Thoracic aorta (tissue), 2 donors: ENCODE results near the gene WDR18. TPM values are rescaled to one million over a fixed set of nuclear protein-coding genes. Genes with fewer than 3 reads are reported as not detected.

Experiments
- ATAC-seq: fragments of 150-250 bp; one replicate; pipeline ENCODE4 v1.8.0; 2017; ENCODE audit warnings: low read depth; ENCODE audit not compliant: insufficient number of reproducible peaks, low FRiP score
- DNase-seq: peaks from one replicate; pipeline ENCODE4 v3.0.0-alpha.2; 2020; ENCODE audit warnings: low spot score
- H3K27ac ChIP-seq, 2 donors: fragments of 200-600 bp; sonication (generic); 1 replicate in 1 of 2; 2 replicates in 1 of 2; pipeline ENCODE4 v1.5.1; 2016; ENCODE audit warnings: mild to moderate bottlenecking in 2 of 2, moderate library complexity in 2 of 2
- H3K27me3 ChIP-seq: fragments of 200-600 bp; sonication (generic); replicated peaks from 2 replicates; pipeline ENCODE4 v1.6.0; 2016; ENCODE audit warnings: mild to moderate bottlenecking; ENCODE audit not compliant: insufficient read depth
- H3K36me3 ChIP-seq: fragments of 200-600 bp; sonication (generic); one replicate; pipeline ENCODE4 v1.5.1; 2016
- H3K4me1 ChIP-seq, 2 donors: fragments of 200-600 bp; sonication (generic); 1 replicate in 1 of 2; 2 replicates in 1 of 2; pipeline versions ENCODE4 v1.5.1 to v1.6.0; 2016; ENCODE audit warnings: low read depth in 2 of 2, mild to moderate bottlenecking in 1 of 2; ENCODE audit not compliant: control insufficient read depth in 1 of 2
- H3K4me3 ChIP-seq: fragments of 200-600 bp; sonication (generic); 2 replicates; pipeline ENCODE4 v1.5.1; 2016; ENCODE audit warnings: mild to moderate bottlenecking
- H3K9me3 ChIP-seq: fragments of 200-600 bp; sonication (generic); 2 replicates; pipeline ENCODE4 v1.5.1; 2016
- total RNA-seq, 2 donors: library from RNA; depleted of rRNA; stranded (reverse); fragments of >200 nt; gene quantifications; one replicate each; pipeline versions ENCODE4 v1.1.0 to v1.2.3, GENCODE V29; 2016
- TF ChIP-seq, protein P1 (sequence below): fragments of 200-600 bp; sonication (generic); IDR thresholded peaks from one replicate; pipeline ENCODE4 v1.5.1; 2019; ENCODE audit warnings: antibody characterized with exemption

The WDR18 gene
- total RNA-seq, 2 donors from 2014 or later = 6.8 to 27.6 TPM

GRCh38 chr19:996051-996838, 12.1 kb downstream of the WDR18 start:
- no peak for DNase-seq
- Histone ChIP-seq H3K27me3 (peaks cover 7% of the 10 kb centered on the region), H3K4me3 (peak overlapping the region; percentile 16), H3K9me3 (no peaks in the 10 kb centered on the region), H3K36me3 (peaks cover 8% of the 10 kb centered on the region), H3K27ac (no peak overlapping the region), H3K4me1 (no peaks in the 10 kb centered on the region)
- TF ChIP-seq, protein P1, sequence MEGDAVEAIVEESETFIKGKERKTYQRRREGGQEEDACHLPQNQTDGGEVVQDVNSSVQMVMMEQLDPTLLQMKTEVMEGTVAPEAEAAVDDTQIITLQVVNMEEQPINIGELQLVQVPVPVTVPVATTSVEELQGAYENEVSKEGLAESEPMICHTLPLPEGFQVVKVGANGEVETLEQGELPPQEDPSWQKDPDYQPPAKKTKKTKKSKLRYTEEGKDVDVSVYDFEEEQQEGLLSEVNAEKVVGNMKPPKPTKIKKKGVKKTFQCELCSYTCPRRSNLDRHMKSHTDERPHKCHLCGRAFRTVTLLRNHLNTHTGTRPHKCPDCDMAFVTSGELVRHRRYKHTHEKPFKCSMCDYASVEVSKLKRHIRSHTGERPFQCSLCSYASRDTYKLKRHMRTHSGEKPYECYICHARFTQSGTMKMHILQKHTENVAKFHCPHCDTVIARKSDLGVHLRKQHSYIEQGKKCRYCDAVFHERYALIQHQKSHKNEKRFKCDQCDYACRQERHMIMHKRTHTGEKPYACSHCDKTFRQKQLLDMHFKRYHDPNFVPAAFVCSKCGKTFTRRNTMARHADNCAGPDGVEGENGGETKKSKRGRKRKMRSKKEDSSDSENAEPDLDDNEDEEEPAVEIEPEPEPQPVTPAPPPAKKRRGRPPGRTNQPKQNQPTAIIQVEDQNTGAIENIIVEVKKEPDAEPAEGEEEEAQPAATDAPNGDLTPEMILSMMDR = no peak
- ATAC-seq = no peak

GRCh38 chr19:998064-998463, 13.9 kb downstream of the WDR18 start:
- no peaks in the 10 kb centered on the region for H3K9me3 ChIP-seq

GRCh38 chr19:999379-999719, 15.2 kb downstream of the WDR18 start:
- Histone ChIP-seq H3K27ac (no peak overlapping the region), H3K36me3 (peaks cover 4% of the 10 kb centered on the region), H3K4me3 (no peak overlapping the region), H3K4me1 (peaks cover 0 to 3% of the 10 kb centered on the region in 2 donors), H3K27me3 (peaks cover 7% of the 10 kb centered on the region), H3K9me3 (no peaks in the 10 kb centered on the region)
- DNase-seq (no peak), ATAC-seq (no peak)
- TF ChIP-seq, protein P1 = no peak

More at GRCh38 chr19:998064-998463, 13.9 kb downstream of the WDR18 start:
- Histone ChIP-seq H3K27me3 (peaks cover 7% of the 10 kb centered on the region), H3K27ac (no peak overlapping the region), H3K4me1 (peaks cover 0 to 3% of the 10 kb centered on the region in 2 donors), H3K36me3 (peaks cover 8% of the 10 kb centered on the region), H3K4me3 (no peak overlapping the region)
- DNase-seq = no peak
- ATAC-seq = no peak
- TF ChIP-seq, protein P1 = no peak

DNA sequence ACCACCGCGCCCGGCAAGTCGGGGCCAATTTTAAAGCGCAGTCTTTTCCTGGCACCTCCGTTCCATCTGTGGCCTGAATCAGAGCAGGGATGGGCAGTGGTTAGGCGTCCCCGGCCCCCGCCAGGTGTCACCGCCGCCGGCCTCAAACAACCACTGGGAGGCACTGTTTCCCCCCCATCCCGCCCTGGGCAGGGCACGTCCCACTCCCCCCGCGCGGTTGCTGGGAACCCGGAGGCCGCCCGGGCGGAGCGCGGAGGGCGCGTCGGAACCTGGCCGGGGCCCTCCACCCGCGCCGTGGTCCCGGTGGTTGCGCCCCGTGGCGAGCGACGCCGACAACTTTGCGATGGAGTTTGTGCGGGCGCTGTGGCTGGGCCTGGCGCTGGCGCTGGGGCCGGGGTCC, 15.9 kb downstream of the WDR18 start, which contains the start of gene GRIN3B:
Gene GRIN3B, plus strand, starts transcription at position 325 of the 400 bp plus-strand sequence. Its CDS starts 19 bp downstream, at position 344.
- Histone ChIP-seq H3K4me1 (peaks cover 0 to 3% of the 10 kb centered on the region in 2 donors), H3K4me3 (peak within 1 kb of the TSS; percentile 37), H3K27me3 (peaks cover 7% of the 10 kb centered on the region), H3K27ac (no peak within 1 kb of the TSS), H3K36me3 (no peaks in the 10 kb centered on the region), H3K9me3 (no peaks in the 10 kb centered on the region)
- TF ChIP-seq, protein P1 = peak; percentile 32
- DNase-seq (no peak), ATAC-seq (no peak)

DNA sequence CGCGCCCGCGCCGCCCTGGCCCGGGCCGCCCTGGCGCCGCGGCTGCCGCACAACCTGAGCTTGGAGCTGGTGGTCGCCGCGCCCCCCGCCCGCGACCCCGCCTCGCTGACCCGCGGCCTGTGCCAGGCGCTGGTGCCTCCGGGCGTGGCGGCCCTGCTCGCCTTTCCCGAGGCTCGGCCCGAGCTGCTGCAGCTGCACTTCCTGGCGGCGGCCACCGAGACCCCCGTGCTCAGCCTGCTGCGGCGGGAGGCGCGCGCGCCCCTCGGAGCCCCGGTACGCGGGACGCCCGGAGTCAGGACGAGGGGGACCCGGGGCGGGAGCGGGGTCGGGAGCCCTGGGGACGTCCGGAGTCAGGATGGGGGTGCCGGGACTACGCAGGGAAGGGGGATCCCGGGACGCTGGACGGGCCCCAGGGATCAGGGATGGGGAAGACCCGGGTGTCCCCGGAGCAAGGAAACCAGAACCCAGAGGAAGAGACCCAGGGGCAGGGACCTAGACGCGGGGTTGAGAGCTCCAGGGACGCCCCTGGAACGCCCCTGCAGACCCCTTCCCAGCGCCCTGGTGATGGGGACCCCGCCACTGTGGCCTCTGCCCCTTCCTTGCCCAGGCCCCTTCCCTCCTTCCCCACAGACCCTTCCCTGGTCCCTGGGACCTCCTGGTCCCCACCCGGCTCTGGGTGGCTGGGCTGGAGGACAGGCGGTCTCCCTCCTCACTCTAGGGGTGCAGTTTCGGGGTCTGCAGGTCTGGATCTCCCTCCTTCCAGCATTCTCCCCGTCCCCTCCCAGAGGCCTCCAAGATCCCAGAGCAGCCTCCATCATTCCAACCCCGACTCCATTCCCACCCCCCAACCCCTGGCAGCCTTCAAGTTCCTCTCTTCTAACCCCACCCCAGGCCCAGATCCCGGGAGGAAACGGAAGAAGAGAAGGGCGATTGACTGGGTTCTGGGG, 16.7 kb downstream of the WDR18 start:
- DNase-seq = no peak
- Histone ChIP-seq H3K9me3 (no peaks in the 10 kb centered on the region), H3K4me3 (peak overlapping the region; percentile 32), H3K27me3 (peaks cover 7% of the 10 kb centered on the region), H3K36me3 (no peaks in the 10 kb centered on the region), H3K4me1 (peaks cover 0 to 3% of the 10 kb centered on the region in 2 donors), H3K27ac (no peak overlapping the region)
- TF ChIP-seq, protein P1 = no peak
- ATAC-seq = no peak
